WTC11 (cell line): ENCODE results near the gene TNS3. TPM values are rescaled to one million over a fixed set of nuclear protein-coding genes. Genes with fewer than 3 reads are reported as not detected.

Experiments used
- ATAC-seq: fragments of 200-7000 bp; cut with Tn5 transposase; 2 replicates; pipeline ENCODE4 v1.10.0; 2021; ENCODE audit warnings: mild to moderate bottlenecking, moderate library complexity
- CTCF ChIA-PET: fragments of 300-600 bp; sonication (Branson Sonifier 250); formaldehyde crosslinking; loops from one replicate; lab custom pipeline; 2021; ENCODE audit warnings: antibody characterized with exemption; lab: Charles Lee
- POLR2A ChIA-PET: fragments of 350-600 bp; sonication (Branson Sonifier 250); formaldehyde crosslinking; loops from one replicate; lab custom pipeline; 2021; ENCODE audit warnings: antibody characterized with exemption; lab: Charles Lee
- DNase-seq: peaks from one replicate; pipeline ENCODE4 v3.0.0; 2021; ENCODE audit warnings: low spot score
- H3K27ac Mint-ChIP-seq: 2 replicates; pipeline ENCODE4 v1.8.0; 2021; ENCODE audit warnings: mixed read lengths
- H3K27me3 Mint-ChIP-seq: 2 replicates; pipeline ENCODE4 v1.8.0; 2021; ENCODE audit warnings: low read depth, mild to moderate bottlenecking, moderate library complexity, mixed read lengths
- H3K36me3 Mint-ChIP-seq: 2 replicates; pipeline ENCODE4 v1.8.0; 2021; ENCODE audit warnings: mixed read lengths
- H3K4me1 Mint-ChIP-seq: 2 replicates; pipeline ENCODE4 v1.8.0; 2022; ENCODE audit warnings: mixed read lengths
- H3K4me3 Mint-ChIP-seq: 2 replicates; pipeline ENCODE4 v1.8.0; 2021; ENCODE audit warnings: mild to moderate bottlenecking, moderate library complexity, mixed read lengths
- H3K9me3 Mint-ChIP-seq: 2 replicates; pipeline ENCODE4 v1.8.0; 2021; ENCODE audit warnings: mixed read lengths
- CBFB ChIP-seq: sonication (generic); formaldehyde crosslinking; IDR thresholded peaks from 2 replicates; pipeline ENCODE4 v1.8.1; 2022; ENCODE audit warnings: mild to moderate bottlenecking, low read depth, missing genetic modification reagents
- FOXJ3 ChIP-seq: sonication (generic); formaldehyde crosslinking; IDR thresholded peaks from 2 replicates; pipeline ENCODE4 v1.9.0; 2021; ENCODE audit warnings: missing genetic modification reagents, mild to moderate bottlenecking, borderline replicate concordance
- FOXP1 ChIP-seq: sonication (generic); formaldehyde crosslinking; IDR thresholded peaks from 2 replicates; pipeline ENCODE4 v1.8.0; 2022; ENCODE audit warnings: missing genetic modification reagents, mild to moderate bottlenecking, moderate library complexity, borderline replicate concordance
- GABPB1 ChIP-seq: sonication (generic); formaldehyde crosslinking; IDR thresholded peaks from 2 replicates; pipeline ENCODE4 v1.8.1; 2023; ENCODE audit warnings: mild to moderate bottlenecking, missing genetic modification reagents
- JAZF1 ChIP-seq: fragments of 250-450 bp; sonication (Bioruptor Pico); IDR thresholded peaks from 2 replicates; pipeline ENCODE4 v1.9.0; 2021; ENCODE audit warnings: moderate library complexity, mild to moderate bottlenecking, inconsistent platforms
- NFE2L1 ChIP-seq: sonication (generic); formaldehyde crosslinking; IDR thresholded peaks from 2 replicates; pipeline ENCODE4 v1.8.1; 2023; ENCODE audit warnings: missing genetic modification reagents
- OVOL2 ChIP-seq: fragments of 250-450 bp; sonication (Bioruptor Pico); IDR thresholded peaks from 2 replicates; pipeline ENCODE4 v1.9.0; 2021; ENCODE audit warnings: mild to moderate bottlenecking, borderline replicate concordance
- RELA ChIP-seq: sonication (generic); formaldehyde crosslinking; IDR thresholded peaks from 2 replicates; pipeline ENCODE4 v1.8.1; 2022; ENCODE audit warnings: missing genetic modification reagents, mild to moderate bottlenecking, borderline replicate concordance
- ZBTB21 ChIP-seq: sonication (generic); formaldehyde crosslinking; IDR thresholded peaks from 2 replicates; pipeline ENCODE4 v1.8.1; 2023; ENCODE audit warnings: mild to moderate bottlenecking, missing genetic modification reagents, borderline replicate concordance
- ZNF121 ChIP-seq: sonication (generic); formaldehyde crosslinking; IDR thresholded peaks from 2 replicates; pipeline ENCODE4 v1.8.0; 2023; ENCODE audit warnings: missing genetic modification reagents
- ZNF138 ChIP-seq: sonication (generic); formaldehyde crosslinking; conservative IDR thresholded peaks from 2 replicates; pipeline ENCODE4 v1.8.1; 2022; ENCODE audit warnings: mild to moderate bottlenecking, moderate library complexity, missing genetic modification reagents
- ZNF317 ChIP-seq: sonication (generic); formaldehyde crosslinking; IDR thresholded peaks from 2 replicates; pipeline ENCODE4 v1.8.1; 2023; ENCODE audit warnings: low read depth, mild to moderate bottlenecking, moderate library complexity, missing genetic modification reagents, borderline replicate concordance
- ZNF416 ChIP-seq: fragments of 250-450 bp; sonication (Bioruptor Pico); IDR thresholded peaks from 2 replicates; pipeline ENCODE4 v1.9.0; 2021; ENCODE audit warnings: mild to moderate bottlenecking, inconsistent platforms
- total RNA-seq: library from RNA; stranded (reverse); gene quantifications from 3 replicates; pipeline ENCODE4 v1.2.3, GENCODE V29; 2021
- TF ChIP-seq, protein P1 (sequence below): sonication (generic); formaldehyde crosslinking; IDR thresholded peaks from 2 replicates; pipeline ENCODE4 v1.8.1; 2022; ENCODE audit warnings: mild to moderate bottlenecking, missing genetic modification reagents, moderate library complexity, borderline replicate concordance
- TF ChIP-seq, protein P2 (sequence below): sonication (generic); formaldehyde crosslinking; IDR thresholded peaks from 2 replicates; pipeline ENCODE4 v1.8.0; 2023; ENCODE audit warnings: missing genetic modification reagents, mild to moderate bottlenecking, borderline replicate concordance
- TF ChIP-seq, protein P3 (sequence below): fragments of 250-450 bp; sonication (Bioruptor Pico); IDR thresholded peaks from 2 replicates; pipeline ENCODE4 v1.8.0; 2021; ENCODE audit warnings: mild to moderate bottlenecking
- TF ChIP-seq, protein P4 (sequence below): sonication (generic); formaldehyde crosslinking; conservative IDR thresholded peaks from 2 replicates; pipeline ENCODE4 v1.8.1; 2023; ENCODE audit warnings: mild to moderate bottlenecking, low read depth, missing genetic modification reagents, moderate library complexity
- TF ChIP-seq, protein P5 (sequence below): sonication (generic); formaldehyde crosslinking; conservative IDR thresholded peaks from 2 replicates; pipeline ENCODE4 v1.8.1; 2022; ENCODE audit warnings: mild to moderate bottlenecking, missing genetic modification reagents
- TF ChIP-seq, protein P6 (sequence below): fragments of 250-450 bp; sonication (Bioruptor Pico); IDR thresholded peaks from 2 replicates; pipeline ENCODE4 v1.9.0; 2021; ENCODE audit warnings: moderate library complexity, mild to moderate bottlenecking, inconsistent platforms, borderline replicate concordance
- TF ChIP-seq, protein P7 (sequence below): sonication (generic); formaldehyde crosslinking; IDR thresholded peaks from 2 replicates; pipeline ENCODE4 v1.8.1; 2022; ENCODE audit warnings: low read depth, mild to moderate bottlenecking, moderate library complexity, missing genetic modification reagents, borderline replicate concordance

Gene TNS3
- total RNA-seq, 1 experiment from 2014 or later = 37.7 TPM

DNA sequence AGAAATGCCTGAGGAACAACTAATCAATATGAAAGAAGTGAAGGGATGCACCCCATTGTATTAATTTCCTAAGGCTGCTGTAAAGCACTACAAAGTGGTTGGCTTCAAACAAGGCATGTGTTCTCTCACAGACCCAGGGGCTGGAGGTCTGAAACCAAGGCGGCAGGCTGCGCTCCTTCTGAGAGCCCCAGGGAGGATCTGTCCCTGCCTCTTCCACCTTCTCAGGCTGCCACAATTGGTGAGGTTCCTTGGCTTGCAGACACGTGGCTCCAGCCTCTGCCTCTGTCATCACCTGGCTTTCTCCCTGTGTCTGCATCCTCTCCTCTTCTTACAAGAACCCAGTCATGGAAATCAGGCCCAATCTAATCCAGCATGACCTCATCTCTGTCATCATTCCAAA, 110.1 kb downstream of the TNS3 start:
- ATAC-seq (no peak), DNase-seq (no peak)
- no peaks in the 10 kb centered on the region for H3K9me3 Mint-ChIP-seq
- H3K36me3 Mint-ChIP-seq = no peaks in the 10 kb centered on the region
- H3K27me3 Mint-ChIP-seq = peaks cover 19% of the 10 kb centered on the region
- ChIA-PET POLR2A (no interaction called here), CTCF (interaction anchor here (1.5 kb wide), 1 partner anchor 8 kb away, joined by 4 read pairs; no protein-coding TSS in a partner anchor)
- TF ChIP-seq ZNF121 = no peak
- no peak for TF ChIP-seq ZNF416 (CRISPR knock-in tag)
- TF ChIP-seq OVOL2 (CRISPR knock-in tag) = no peak
- TF ChIP-seq RELA (CRISPR knock-in tag) = no peak
- TF ChIP-seq, protein P1, sequence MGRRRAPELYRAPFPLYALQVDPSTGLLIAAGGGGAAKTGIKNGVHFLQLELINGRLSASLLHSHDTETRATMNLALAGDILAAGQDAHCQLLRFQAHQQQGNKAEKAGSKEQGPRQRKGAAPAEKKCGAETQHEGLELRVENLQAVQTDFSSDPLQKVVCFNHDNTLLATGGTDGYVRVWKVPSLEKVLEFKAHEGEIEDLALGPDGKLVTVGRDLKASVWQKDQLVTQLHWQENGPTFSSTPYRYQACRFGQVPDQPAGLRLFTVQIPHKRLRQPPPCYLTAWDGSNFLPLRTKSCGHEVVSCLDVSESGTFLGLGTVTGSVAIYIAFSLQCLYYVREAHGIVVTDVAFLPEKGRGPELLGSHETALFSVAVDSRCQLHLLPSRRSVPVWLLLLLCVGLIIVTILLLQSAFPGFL (CRISPR knock-in tag) = no peak
- TF ChIP-seq, protein P2, sequence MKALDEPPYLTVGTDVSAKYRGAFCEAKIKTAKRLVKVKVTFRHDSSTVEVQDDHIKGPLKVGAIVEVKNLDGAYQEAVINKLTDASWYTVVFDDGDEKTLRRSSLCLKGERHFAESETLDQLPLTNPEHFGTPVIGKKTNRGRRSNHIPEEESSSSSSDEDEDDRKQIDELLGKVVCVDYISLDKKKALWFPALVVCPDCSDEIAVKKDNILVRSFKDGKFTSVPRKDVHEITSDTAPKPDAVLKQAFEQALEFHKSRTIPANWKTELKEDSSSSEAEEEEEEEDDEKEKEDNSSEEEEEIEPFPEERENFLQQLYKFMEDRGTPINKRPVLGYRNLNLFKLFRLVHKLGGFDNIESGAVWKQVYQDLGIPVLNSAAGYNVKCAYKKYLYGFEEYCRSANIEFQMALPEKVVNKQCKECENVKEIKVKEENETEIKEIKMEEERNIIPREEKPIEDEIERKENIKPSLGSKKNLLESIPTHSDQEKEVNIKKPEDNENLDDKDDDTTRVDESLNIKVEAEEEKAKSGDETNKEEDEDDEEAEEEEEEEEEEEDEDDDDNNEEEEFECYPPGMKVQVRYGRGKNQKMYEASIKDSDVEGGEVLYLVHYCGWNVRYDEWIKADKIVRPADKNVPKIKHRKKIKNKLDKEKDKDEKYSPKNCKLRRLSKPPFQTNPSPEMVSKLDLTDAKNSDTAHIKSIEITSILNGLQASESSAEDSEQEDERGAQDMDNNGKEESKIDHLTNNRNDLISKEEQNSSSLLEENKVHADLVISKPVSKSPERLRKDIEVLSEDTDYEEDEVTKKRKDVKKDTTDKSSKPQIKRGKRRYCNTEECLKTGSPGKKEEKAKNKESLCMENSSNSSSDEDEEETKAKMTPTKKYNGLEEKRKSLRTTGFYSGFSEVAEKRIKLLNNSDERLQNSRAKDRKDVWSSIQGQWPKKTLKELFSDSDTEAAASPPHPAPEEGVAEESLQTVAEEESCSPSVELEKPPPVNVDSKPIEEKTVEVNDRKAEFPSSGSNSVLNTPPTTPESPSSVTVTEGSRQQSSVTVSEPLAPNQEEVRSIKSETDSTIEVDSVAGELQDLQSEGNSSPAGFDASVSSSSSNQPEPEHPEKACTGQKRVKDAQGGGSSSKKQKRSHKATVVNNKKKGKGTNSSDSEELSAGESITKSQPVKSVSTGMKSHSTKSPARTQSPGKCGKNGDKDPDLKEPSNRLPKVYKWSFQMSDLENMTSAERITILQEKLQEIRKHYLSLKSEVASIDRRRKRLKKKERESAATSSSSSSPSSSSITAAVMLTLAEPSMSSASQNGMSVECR (CRISPR knock-in tag) = no peak
- TF ChIP-seq, protein P3, sequence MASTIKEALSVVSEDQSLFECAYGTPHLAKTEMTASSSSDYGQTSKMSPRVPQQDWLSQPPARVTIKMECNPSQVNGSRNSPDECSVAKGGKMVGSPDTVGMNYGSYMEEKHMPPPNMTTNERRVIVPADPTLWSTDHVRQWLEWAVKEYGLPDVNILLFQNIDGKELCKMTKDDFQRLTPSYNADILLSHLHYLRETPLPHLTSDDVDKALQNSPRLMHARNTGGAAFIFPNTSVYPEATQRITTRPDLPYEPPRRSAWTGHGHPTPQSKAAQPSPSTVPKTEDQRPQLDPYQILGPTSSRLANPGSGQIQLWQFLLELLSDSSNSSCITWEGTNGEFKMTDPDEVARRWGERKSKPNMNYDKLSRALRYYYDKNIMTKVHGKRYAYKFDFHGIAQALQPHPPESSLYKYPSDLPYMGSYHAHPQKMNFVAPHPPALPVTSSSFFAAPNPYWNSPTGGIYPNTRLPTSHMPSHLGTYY (CRISPR knock-in tag) = no peak
- no peak for TF ChIP-seq ZBTB21 (CRISPR knock-in tag)
- TF ChIP-seq ZNF317 (CRISPR knock-in tag) = no peak
- no peak for TF ChIP-seq JAZF1
- no peak for TF ChIP-seq NFE2L1 (CRISPR knock-in tag)
- TF ChIP-seq, protein P4, sequence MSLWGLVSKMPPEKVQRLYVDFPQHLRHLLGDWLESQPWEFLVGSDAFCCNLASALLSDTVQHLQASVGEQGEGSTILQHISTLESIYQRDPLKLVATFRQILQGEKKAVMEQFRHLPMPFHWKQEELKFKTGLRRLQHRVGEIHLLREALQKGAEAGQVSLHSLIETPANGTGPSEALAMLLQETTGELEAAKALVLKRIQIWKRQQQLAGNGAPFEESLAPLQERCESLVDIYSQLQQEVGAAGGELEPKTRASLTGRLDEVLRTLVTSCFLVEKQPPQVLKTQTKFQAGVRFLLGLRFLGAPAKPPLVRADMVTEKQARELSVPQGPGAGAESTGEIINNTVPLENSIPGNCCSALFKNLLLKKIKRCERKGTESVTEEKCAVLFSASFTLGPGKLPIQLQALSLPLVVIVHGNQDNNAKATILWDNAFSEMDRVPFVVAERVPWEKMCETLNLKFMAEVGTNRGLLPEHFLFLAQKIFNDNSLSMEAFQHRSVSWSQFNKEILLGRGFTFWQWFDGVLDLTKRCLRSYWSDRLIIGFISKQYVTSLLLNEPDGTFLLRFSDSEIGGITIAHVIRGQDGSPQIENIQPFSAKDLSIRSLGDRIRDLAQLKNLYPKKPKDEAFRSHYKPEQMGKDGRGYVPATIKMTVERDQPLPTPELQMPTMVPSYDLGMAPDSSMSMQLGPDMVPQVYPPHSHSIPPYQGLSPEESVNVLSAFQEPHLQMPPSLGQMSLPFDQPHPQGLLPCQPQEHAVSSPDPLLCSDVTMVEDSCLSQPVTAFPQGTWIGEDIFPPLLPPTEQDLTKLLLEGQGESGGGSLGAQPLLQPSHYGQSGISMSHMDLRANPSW (CRISPR knock-in tag) = no peak
- no peak for TF ChIP-seq FOXJ3 (CRISPR knock-in tag)
- no peak for TF ChIP-seq CBFB (CRISPR knock-in tag)
- TF ChIP-seq, protein P5, sequence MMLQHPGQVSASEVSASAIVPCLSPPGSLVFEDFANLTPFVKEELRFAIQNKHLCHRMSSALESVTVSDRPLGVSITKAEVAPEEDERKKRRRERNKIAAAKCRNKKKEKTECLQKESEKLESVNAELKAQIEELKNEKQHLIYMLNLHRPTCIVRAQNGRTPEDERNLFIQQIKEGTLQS (CRISPR knock-in tag) = no peak
- no peak for TF ChIP-seq FOXP1 (CRISPR knock-in tag)
- TF ChIP-seq, protein P6, sequence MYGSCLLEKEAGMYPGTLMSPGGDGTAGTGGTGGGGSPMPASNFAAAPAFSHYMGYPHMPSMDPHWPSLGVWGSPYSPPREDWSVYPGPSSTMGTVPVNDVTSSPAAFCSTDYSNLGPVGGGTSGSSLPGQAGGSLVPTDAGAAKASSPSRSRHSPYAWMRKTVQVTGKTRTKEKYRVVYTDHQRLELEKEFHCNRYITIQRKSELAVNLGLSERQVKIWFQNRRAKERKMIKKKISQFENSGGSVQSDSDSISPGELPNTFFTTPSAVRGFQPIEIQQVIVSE (CRISPR knock-in tag) = no peak
- no peak for TF ChIP-seq ZNF138 (CRISPR knock-in tag)
- TF ChIP-seq, protein P7, sequence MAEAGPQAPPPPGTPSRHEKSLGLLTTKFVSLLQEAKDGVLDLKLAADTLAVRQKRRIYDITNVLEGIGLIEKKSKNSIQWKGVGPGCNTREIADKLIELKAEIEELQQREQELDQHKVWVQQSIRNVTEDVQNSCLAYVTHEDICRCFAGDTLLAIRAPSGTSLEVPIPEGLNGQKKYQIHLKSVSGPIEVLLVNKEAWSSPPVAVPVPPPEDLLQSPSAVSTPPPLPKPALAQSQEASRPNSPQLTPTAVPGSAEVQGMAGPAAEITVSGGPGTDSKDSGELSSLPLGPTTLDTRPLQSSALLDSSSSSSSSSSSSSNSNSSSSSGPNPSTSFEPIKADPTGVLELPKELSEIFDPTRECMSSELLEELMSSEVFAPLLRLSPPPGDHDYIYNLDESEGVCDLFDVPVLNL (CRISPR knock-in tag) = no peak
- no peak for TF ChIP-seq GABPB1 (CRISPR knock-in tag)
- H3K4me3 Mint-ChIP-seq = no peak overlapping the region
- no peak overlapping the region for H3K27ac Mint-ChIP-seq
- H3K4me1 Mint-ChIP-seq = peaks cover 43% of the 10 kb centered on the region
